NB4 (cell line): Measurements from ENCODE around the gene CCT7.

Experiments
- DNase-seq: peaks from one replicate; pipeline ENCODE4 v3.0.0; 2010; ENCODE audit warnings: low read depth
- H3K4me3 ChIP-seq: one replicate; pipeline ENCODE4 v1.5.1; 2011; ENCODE audit warnings: mild to moderate bottlenecking, low read depth, low read length, moderate library complexity
- MYC ChIP-seq: IDR thresholded peaks from 2 replicates; pipeline ENCODE4 v1.6.1; 2011; ENCODE audit warnings: low read depth, low read length
- POLR2A ChIP-seq: IDR thresholded peaks from 2 replicates; pipeline ENCODE4 v1.6.1; 2011; ENCODE audit warnings: mild to moderate bottlenecking; ENCODE audit not compliant: insufficient read length; ENCODE audit errors: extremely low read depth
- TF ChIP-seq, protein P1 (sequence below): IDR thresholded peaks from one replicate; pipeline ENCODE4 v1.5.1; 2012; ENCODE audit warnings: low read depth, low read length
- TF ChIP-seq, protein P2 (sequence below): IDR thresholded peaks from 2 replicates; pipeline ENCODE4 v1.6.1; 2011; ENCODE audit warnings: low read depth, low read length

Gene CCT7

GRCh38 chr2:73258186-73258912 is 24.2 kb downstream of the CCT7 start:
- no peak for DNase-seq
- no peak overlapping the region for H3K4me3 ChIP-seq
- no peak for TF ChIP-seq POLR2A
- no peak for TF ChIP-seq MYC
- TF ChIP-seq, protein P1, sequence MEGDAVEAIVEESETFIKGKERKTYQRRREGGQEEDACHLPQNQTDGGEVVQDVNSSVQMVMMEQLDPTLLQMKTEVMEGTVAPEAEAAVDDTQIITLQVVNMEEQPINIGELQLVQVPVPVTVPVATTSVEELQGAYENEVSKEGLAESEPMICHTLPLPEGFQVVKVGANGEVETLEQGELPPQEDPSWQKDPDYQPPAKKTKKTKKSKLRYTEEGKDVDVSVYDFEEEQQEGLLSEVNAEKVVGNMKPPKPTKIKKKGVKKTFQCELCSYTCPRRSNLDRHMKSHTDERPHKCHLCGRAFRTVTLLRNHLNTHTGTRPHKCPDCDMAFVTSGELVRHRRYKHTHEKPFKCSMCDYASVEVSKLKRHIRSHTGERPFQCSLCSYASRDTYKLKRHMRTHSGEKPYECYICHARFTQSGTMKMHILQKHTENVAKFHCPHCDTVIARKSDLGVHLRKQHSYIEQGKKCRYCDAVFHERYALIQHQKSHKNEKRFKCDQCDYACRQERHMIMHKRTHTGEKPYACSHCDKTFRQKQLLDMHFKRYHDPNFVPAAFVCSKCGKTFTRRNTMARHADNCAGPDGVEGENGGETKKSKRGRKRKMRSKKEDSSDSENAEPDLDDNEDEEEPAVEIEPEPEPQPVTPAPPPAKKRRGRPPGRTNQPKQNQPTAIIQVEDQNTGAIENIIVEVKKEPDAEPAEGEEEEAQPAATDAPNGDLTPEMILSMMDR, result no peak
- TF ChIP-seq, protein P2, sequence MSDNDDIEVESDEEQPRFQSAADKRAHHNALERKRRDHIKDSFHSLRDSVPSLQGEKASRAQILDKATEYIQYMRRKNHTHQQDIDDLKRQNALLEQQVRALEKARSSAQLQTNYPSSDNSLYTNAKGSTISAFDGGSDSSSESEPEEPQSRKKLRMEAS, result no peak

- no peak for DNase-seq
- no peak overlapping the region for H3K4me3 ChIP-seq
- TF ChIP-seq, protein P1, result no peak
- TF ChIP-seq MYC (no peak), POLR2A (no peak)
- TF ChIP-seq, protein P2, result no peak
These were observed 24.8 kb downstream of the CCT7 start for GRCh38 chr2:73258913-73259215.

DNA sequence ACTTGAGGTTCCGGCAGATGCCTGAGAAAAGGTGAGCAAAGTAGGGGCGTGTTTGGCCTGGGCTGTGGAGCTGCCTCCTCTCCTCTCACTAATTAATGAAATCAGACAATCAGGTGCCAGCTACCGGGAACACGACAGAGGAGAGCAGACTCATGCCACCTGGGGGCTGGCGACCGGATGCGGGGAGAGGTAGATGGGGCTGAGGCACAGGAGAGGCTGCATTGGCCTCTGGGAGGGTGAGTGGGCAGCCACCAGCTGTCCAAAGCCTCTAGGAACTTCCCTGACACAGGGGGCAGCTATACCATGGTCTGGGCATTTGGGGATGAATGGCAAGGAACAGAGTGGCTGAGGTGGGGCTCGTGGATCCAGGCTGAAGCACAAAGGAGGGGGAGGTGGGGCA is 25.2 kb downstream of the CCT7 start:
- H3K4me3 ChIP-seq, result no peak overlapping the region
- DNase-seq, result no peak
- TF ChIP-seq POLR2A, result no peak
- TF ChIP-seq MYC, result no peak
- TF ChIP-seq, protein P1, result no peak
- TF ChIP-seq, protein P2, result no peak

- no peak overlapping the region for H3K4me3 ChIP-seq
These were observed 25.7 kb downstream of the CCT7 start for GRCh38 chr2:73259704-73260337.

GRCh38 chr2:73260338-73260984 is 26.4 kb downstream of the CCT7 start:
- peak; percentile 75 for DNase-seq
- TF ChIP-seq, protein P1, result peak; percentile 32
- TF ChIP-seq POLR2A (no peak), MYC (peak; percentile 85)
- TF ChIP-seq, protein P2, result peak; percentile 94
- no peak overlapping the region for H3K4me3 ChIP-seq

More at GRCh38 chr2:73259704-73260337, 25.7 kb downstream of the CCT7 start:
- TF ChIP-seq MYC, result no peak
- TF ChIP-seq, protein P1, result no peak
- TF ChIP-seq, protein P2, result no peak
- TF ChIP-seq POLR2A, result no peak
- DNase-seq, result no peak
